IMR-90 (cell line): ENCODE data around the gene STARD13. TPM values are rescaled to one million over a fixed set of nuclear protein-coding genes. Genes with fewer than 3 reads are reported as not detected.
A peak's percentile ranks its signal among the peaks of the same experiment; 100 is the strongest.

Source experiments
- ATAC-seq: fragments of 200-7000 bp; cut with Tn5 transposase; 2 replicates; pipeline ENCODE4 v1.9.1; 2020; ENCODE audit warnings: low read depth, mild to moderate bottlenecking, moderate library complexity
- BruUV-seq: library from RNA; stranded (reverse); fragments of 400-500 nt; replicated peaks from 2 replicates; lab custom pipeline; 2021; lab: Mats Ljungman, UMichigan
- CTCF ChIA-PET: fragments of 300-600 bp; formaldehyde crosslinking; extraction: SDS; loops from one replicate; lab custom pipeline; 2021; ENCODE audit warnings: antibody characterized with exemption; lab: Yijun Ruan, JAX
- POLR2A ChIA-PET: fragments of 300-600 bp; sonication (Branson Sonifier 250); formaldehyde crosslinking; loops from one replicate; lab custom pipeline; 2022; ENCODE audit warnings: antibody characterized with exemption; ENCODE audit not compliant: unreplicated experiment; lab: Charles Lee
- DNase-seq: peaks from one replicate; pipeline ENCODE4 v3.0.0; 2013
- H2AFZ ChIP-seq: replicated peaks from 2 replicates; pipeline ENCODE3; 2013; ENCODE audit warnings: low read length, mild to moderate bottlenecking; ENCODE audit not compliant: poor library complexity
- H2AK5ac ChIP-seq: 2 replicates; pipeline ENCODE4 v1.6.1; 2013; ENCODE audit warnings: low read depth, low read length, inconsistent platforms
- H2AK9ac ChIP-seq: replicated peaks from 2 replicates; pipeline ENCODE3; 2013; ENCODE audit warnings: mild to moderate bottlenecking, low read depth, low read length, moderate library complexity; ENCODE audit not compliant: poor library complexity
- H2BK120ac ChIP-seq: 2 replicates; pipeline ENCODE4 v1.6.1; 2013; ENCODE audit warnings: low read depth, low read length, inconsistent platforms
- H2BK15ac ChIP-seq: 3 replicates; pipeline ENCODE4 v1.6.1; 2013; ENCODE audit warnings: low read depth, low read length, inconsistent platforms
- H2BK20ac ChIP-seq: 2 replicates; pipeline ENCODE4 v1.6.1; 2013; ENCODE audit warnings: low read depth, mild to moderate bottlenecking, inconsistent platforms, low read length, moderate library complexity
- H2BK5ac ChIP-seq: 2 replicates; pipeline ENCODE4 v1.6.1; 2013; ENCODE audit warnings: mild to moderate bottlenecking, low read depth, low read length, inconsistent platforms; ENCODE audit not compliant: poor library complexity, severe bottlenecking
- H3K14ac ChIP-seq: replicated peaks from 2 replicates; pipeline ENCODE4 v1.6.1; 2013; ENCODE audit warnings: low read depth, low read length, inconsistent platforms
- H3K18ac ChIP-seq: 2 replicates; pipeline ENCODE4 v1.6.1; 2013; ENCODE audit warnings: low read depth, low read length, control low read depth
- H3K23ac ChIP-seq: 2 replicates; pipeline ENCODE4 v1.6.1; 2013; ENCODE audit warnings: low read depth, low read length, inconsistent platforms
- H3K27ac ChIP-seq: 2 replicates; pipeline ENCODE4 v1.5.1; 2013; ENCODE audit warnings: mild to moderate bottlenecking, control low read depth, low read length; ENCODE audit not compliant: insufficient read depth
- H3K27me3 ChIP-seq: 2 replicates; pipeline ENCODE4 v1.6.1; 2013; ENCODE audit warnings: low read length; ENCODE audit not compliant: control insufficient read depth, insufficient read depth
- H3K36me3 ChIP-seq: 2 replicates; pipeline ENCODE4 v1.6.1; 2013; ENCODE audit warnings: low read length, mixed read lengths; ENCODE audit not compliant: control insufficient read depth, insufficient read depth
- H3K4ac ChIP-seq: 2 replicates; pipeline ENCODE4 v1.6.1; 2013; ENCODE audit warnings: low read depth, low read length, inconsistent platforms
- H3K4me1 ChIP-seq: 2 replicates; pipeline ENCODE4 v1.6.1; 2013; ENCODE audit warnings: low read length, mixed read lengths; ENCODE audit not compliant: control insufficient read depth, insufficient read depth
- H3K4me2 ChIP-seq: 2 replicates; pipeline ENCODE4 v1.6.1; 2013; ENCODE audit warnings: low read depth, mild to moderate bottlenecking, control low read depth, low read length, moderate library complexity
- H3K4me3 ChIP-seq: 2 replicates; pipeline ENCODE4 v1.5.1; 2013; ENCODE audit warnings: low read depth, mild to moderate bottlenecking, control low read depth, low read length, moderate library complexity; ENCODE audit not compliant: insufficient read depth
- H3K56ac ChIP-seq: 2 replicates; pipeline ENCODE4 v1.6.1; 2013; ENCODE audit warnings: low read length, inconsistent platforms; ENCODE audit not compliant: insufficient read depth; ENCODE audit errors: extremely low read depth
- H3K79me1 ChIP-seq, 2 experiments: 2 replicates each; pipeline ENCODE4 v1.6.1; 2013; ENCODE audit warnings: low read length in 2 of 2, inconsistent platforms in 1 of 2, low read depth in 1 of 2
- H3K9ac ChIP-seq: 2 replicates; pipeline ENCODE4 v1.6.1; 2013; ENCODE audit warnings: low read depth, low read length, control low read depth
- H3K9me1 ChIP-seq: 2 replicates; pipeline ENCODE4 v1.6.1; 2013; ENCODE audit warnings: low read length, inconsistent platforms; ENCODE audit not compliant: insufficient read depth
- H3K9me3 ChIP-seq: 2 replicates; pipeline ENCODE4 v1.6.1; 2013; ENCODE audit warnings: low read length; ENCODE audit not compliant: control insufficient read depth, insufficient read depth
- H4K20me1 ChIP-seq: 2 replicates; pipeline ENCODE4 v1.6.1; 2013; ENCODE audit warnings: low read length, inconsistent platforms; ENCODE audit not compliant: insufficient read depth
- H4K5ac ChIP-seq: 2 replicates; pipeline ENCODE4 v1.6.1; 2013; ENCODE audit warnings: mild to moderate bottlenecking, low read depth, low read length, control low read depth
- H4K8ac ChIP-seq, 2 experiments: 2 replicates each; pipeline ENCODE4 v1.6.1; 2013; ENCODE audit warnings: low read depth in 2 of 2, low read length in 2 of 2, control low read depth in 1 of 2, inconsistent platforms in 1 of 2
- H4K91ac ChIP-seq: 2 replicates; pipeline ENCODE4 v1.6.1; 2013; ENCODE audit warnings: low read depth, low read length, inconsistent platforms; ENCODE audit not compliant: insufficient read depth
- POLR2A ChIP-seq: IDR thresholded peaks from 2 replicates; pipeline ENCODE4 v1.6.1; 2012; ENCODE audit warnings: mild to moderate bottlenecking, low read depth, low read length
- USF2 ChIP-seq: fragments of 150-350 bp; IDR thresholded peaks from 2 replicates; pipeline ENCODE4 v1.6.1; 2017; ENCODE audit warnings: mild to moderate bottlenecking, antibody characterized with exemption, low read length, low read depth
- WGBS, 2 experiments: methylation state at CpG; one replicate each; pipeline versions ENCODE4 v1.1.5 to v1.1.7; 2013; ENCODE audit warnings: missing lambda C conversion rate in 2 of 2; ENCODE audit not compliant: insufficient read length in 1 of 2; ENCODE audit errors: extremely low coverage in 2 of 2; 5-methylcytosine and 5-hydroxymethylcytosine counted together
- dilution Hi-C: fragments of 300-500 bp; cut with HindIII; formaldehyde crosslinking; loops from one replicate; pipeline ENCODE4 v1.14.3; 2018; ENCODE audit warnings: low sequenced_read_pairs; ENCODE audit not compliant: unreplicated experiment
- in situ Hi-C: fragments of 300-500 bp; cut with MboI; formaldehyde crosslinking; loops from 3 replicates; pipeline ENCODE4 v1.14.3; 2019; ENCODE audit warnings: low sequenced_read_pairs, inconsistent platforms, mixed read lengths
- intact Hi-C: fragments of 100-400 bp; cut with micrococcal nuclease; formaldehyde crosslinking; loops from 2 replicates; pipeline ENCODE4 v1.10.0; 2022
- polyA plus RNA-seq, 3 experiments: library from polyadenylated mRNA; depleted of rRNA; stranded (reverse); fragments of >200 nt; gene quantifications; 2 replicates each; pipeline ENCODE4 v1.2.3, GENCODE V29; 2012; ENCODE audit warnings: low replicate concordance in 1 of 3
- total RNA-seq: library from RNA; depleted of rRNA; stranded (reverse); fragments of >200 nt; gene quantifications from 2 replicates; pipeline ENCODE4 v1.2.3, GENCODE V29; 2012

STARD13 gene
- total and polyA plus RNA-seq, 2 of the 4 experiments (the other 2 are of a cell fraction) = 23.6 to 46.6 TPM

- H2AK5ac ChIP-seq = peak overlapping the region; percentile 37; the same call in 1 of the 2 replicates
- H3K18ac ChIP-seq = peak overlapping the region; percentile 2; the same call in 1 of the 2 replicates
- peaks cover 44 to 81% of the 10 kb centered on the region in 2 experiments for H3K79me1 ChIP-seq
- DNase-seq (peak; percentile 89), ATAC-seq (peak; percentile 35)
- in situ Hi-C loops (no loop called here), dilution Hi-C loops (no loop called here), intact Hi-C loops (no loop called here)
- peak overlapping the region; percentile 60 for H2BK5ac ChIP-seq
- H2AFZ ChIP-seq = no peak overlapping the region
- POLR2A ChIA-PET = no interaction called here
- no peak overlapping the region for H3K9ac ChIP-seq
- peak overlapping the region; percentile 64; the same call in 1 of the 2 replicates for H3K14ac ChIP-seq
- peak overlapping the region in 1 of 2 experiments; percentile 59; a peak in 2 of 4 replicates for H4K8ac ChIP-seq
- H3K9me1 ChIP-seq = peaks cover 42% of the 10 kb centered on the region
- TF ChIP-seq POLR2A (no peak), USF2 (peak; percentile 37; the same call in 1 of the 2 replicates)
- no peak overlapping the region for H2BK20ac ChIP-seq
- peaks cover 9% of the 10 kb centered on the region for H3K36me3 ChIP-seq
- peak overlapping the region; percentile 3; the same call in 1 of the 2 replicates for H2BK120ac ChIP-seq
- no peak overlapping the region for H3K56ac ChIP-seq
- peak overlapping the region; percentile 25; the same call in 1 of the 3 replicates for H2BK15ac ChIP-seq
- no TSS peak for BruUV-seq
- no peak overlapping the region for H4K91ac ChIP-seq
- peaks cover 30% of the 10 kb centered on the region for H4K20me1 ChIP-seq
- no peak overlapping the region for H3K4me3 ChIP-seq
- H3K4me2 ChIP-seq = no peak overlapping the region
- H3K9me3 ChIP-seq = no peaks in the 10 kb centered on the region
- no peak overlapping the region; the same call in 1 of the 2 replicates for H3K23ac ChIP-seq
- H3K27ac ChIP-seq = peak overlapping the region; percentile 36
- CTCF ChIA-PET = no interaction called here
- no peak overlapping the region for H2AK9ac ChIP-seq
- peak overlapping the region; percentile 65 for H3K4ac ChIP-seq
- H3K4me1 ChIP-seq = peaks cover 32% of the 10 kb centered on the region
- H4K5ac ChIP-seq = 0 out of 2 replicates have a peak overlapping the region, but pooled peaks have one; percentile 30
- no CpG with 5 or more reads among the region's 8 CpGs for WGBS, 2 experiments
- no peaks in the 10 kb centered on the region for H3K27me3 ChIP-seq
Observed at GRCh38 chr13:33186861-33187291, 98.7 kb downstream of the STARD13 start.
